AML-193 (cell line): ENCODE measurements around the gene BORCS6.
"Not testable (repeated sequence)": the region's sequence is repeated elsewhere in the genome, so short reads cannot be mapped to it uniquely, and the experiment has no call there.

Experiments used
- DNase-seq, 2 experiments: peaks; one replicate each; lab custom pipeline; 2025; lab: John Stamatoyannopoulos, UW

BORCS6 gene

GRCh38 chr17:8173056-8173870 lies 16.7 kb downstream of the BORCS6 start:
- DNase-seq: peak; percentile 65 to 76

GRCh38 chr17:8170186-8170585 lies 19.8 kb downstream of the BORCS6 start:
- DNase-seq: not testable (repeated sequence)

GRCh38 chr17:8167526-8167925 lies 22.5 kb downstream of the BORCS6 start:
- no peak for DNase-seq

GRCh38 chr17:8166731-8167130 lies 23.2 kb downstream of the BORCS6 start:
- no peak for DNase-seq

- no peak for DNase-seq
These were observed 25.2 kb downstream of the BORCS6 start for GRCh38 chr17:8164815-8165131.

GRCh38 chr17:8163978-8164814 lies 25.8 kb downstream of the BORCS6 start:
- peak; percentile 7 to 13 for DNase-seq

GRCh38 chr17:8162997-8163977 lies 26.7 kb downstream of the BORCS6 start:
- DNase-seq: no peak

- peak in 1 of 2 experiments; percentile 7 for DNase-seq
These were observed 27.6 kb downstream of the BORCS6 start, which contains the start of gene VAMP2 for GRCh38 chr17:8162233-8162996. Gene VAMP2, minus strand, starts transcription at chr17:8162948. Its CDS starts 69 bp downstream, at chr17:8162879.

- DNase-seq: no peak
These were observed 28.4 kb downstream of the BORCS6 start for GRCh38 chr17:8161289-8162232.

- DNase-seq: no peak
These were observed 29.2 kb downstream of the BORCS6 start for GRCh38 chr17:8160741-8161221.

GRCh38 chr17:8160224-8160577 lies 29.8 kb downstream of the BORCS6 start:
- DNase-seq: no peak

GRCh38 chr17:8159459-8160223 lies 30.3 kb downstream of the BORCS6 start:
- no peak for DNase-seq

- DNase-seq: no peak
These were observed 31.0 kb downstream of the BORCS6 start for GRCh38 chr17:8159032-8159400.

- peak; percentile 51 to 56 for DNase-seq
These were observed 31.5 kb downstream of the BORCS6 start for GRCh38 chr17:8158267-8159031.

GRCh38 chr17:8156246-8156992 lies 33.6 kb downstream of the BORCS6 start:
- DNase-seq: peak; percentile 85 to 90

GRCh38 chr17:8155996-8156245 lies 34.1 kb downstream of the BORCS6 start:
- DNase-seq: no peak

GRCh38 chr17:8155231-8155995 lies 34.6 kb downstream of the BORCS6 start:
- no peak for DNase-seq
